Retinal pigment epithelial cell (primary cell): ENCODE data around the gene AOPEP.

Source experiments
- DNase-seq: peaks from one replicate; pipeline ENCODE4 v3.0.0-alpha.2; 2010; ENCODE audit warnings: low read depth
- H3K4me3 ChIP-seq: 2 replicates; pipeline ENCODE4 v1.5.1; 2011; ENCODE audit warnings: mild to moderate bottlenecking, low read length, control low read depth, moderate library complexity
- CTCF ChIP-seq: conservative IDR thresholded peaks from 2 replicates; pipeline ENCODE4 v1.5.1; 2011; ENCODE audit warnings: low read depth, low read length, control low read depth, inconsistent platforms

Gene AOPEP

GRCh38 chr9:94779693-94780290 is 53.3 kb downstream of the AOPEP start:
- TF ChIP-seq CTCF: no peak
- DNase-seq: no peak
- no peak overlapping the region for H3K4me3 ChIP-seq

- DNase-seq: no peak
- no peak overlapping the region for H3K4me3 ChIP-seq
- no peak for TF ChIP-seq CTCF
Measured at GRCh38 chr9:94780516-94780950, 54.0 kb downstream of the AOPEP start.

DNA sequence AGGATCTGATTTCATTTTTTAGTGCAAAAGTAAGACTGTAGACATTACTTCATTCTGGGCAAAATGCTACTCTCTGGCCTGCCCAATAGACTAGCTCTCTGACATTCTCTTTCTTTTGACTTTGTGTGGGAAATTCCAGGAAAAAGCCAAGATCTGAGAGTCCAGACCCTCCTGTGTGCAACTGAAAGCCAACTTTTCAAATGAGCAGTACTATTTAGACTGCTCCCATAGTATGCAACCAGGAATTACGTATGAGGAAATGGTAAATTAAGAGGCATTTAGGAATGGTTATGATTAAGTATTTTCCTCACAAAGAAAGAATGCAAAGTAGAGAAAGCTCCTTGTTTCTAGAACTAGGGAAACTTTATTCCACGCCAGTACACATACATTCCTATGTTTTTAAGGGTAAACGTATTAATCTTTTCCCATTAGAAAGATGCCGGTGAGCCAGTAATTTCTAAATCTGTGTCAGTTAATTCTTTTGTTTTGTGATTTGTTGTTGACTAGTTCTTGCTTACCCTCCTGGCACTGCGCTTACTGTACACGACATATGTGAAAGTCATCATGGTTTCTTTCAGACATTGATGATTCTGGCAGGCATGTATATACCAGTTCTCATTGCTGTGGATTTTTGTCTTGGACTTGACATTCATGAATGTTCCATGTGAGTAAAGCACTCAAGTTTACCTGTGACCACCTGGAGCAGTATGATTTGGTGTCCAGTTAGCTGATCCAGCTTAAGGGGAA is 56.0 kb downstream of the AOPEP start:
- DNase-seq: no peak
- TF ChIP-seq CTCF: no peak
- H3K4me3 ChIP-seq: no peak overlapping the region

GRCh38 chr9:94783102-94783682 is 56.7 kb downstream of the AOPEP start:
- H3K4me3 ChIP-seq: no peak overlapping the region
- TF ChIP-seq CTCF: peak; percentile 79
- DNase-seq: peak; percentile 61

DNA sequence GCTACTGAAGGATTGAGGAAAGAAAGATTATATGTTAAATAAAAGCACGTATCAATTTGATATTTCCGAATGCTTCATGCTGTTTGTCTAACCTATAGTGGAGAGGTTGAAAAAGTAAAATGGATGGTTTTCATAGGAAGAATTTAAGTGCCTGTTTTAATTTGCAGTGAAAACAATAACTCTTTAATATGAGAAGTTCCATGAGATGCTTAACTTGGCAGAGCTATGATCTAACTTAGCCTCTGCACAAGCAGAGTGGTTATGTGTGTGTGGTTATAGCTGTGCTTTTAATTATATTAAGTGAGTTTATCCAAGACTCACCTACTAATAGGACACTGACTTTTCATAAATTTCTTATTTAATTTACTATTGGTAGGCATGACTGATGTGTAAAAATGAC is 57.4 kb downstream of the AOPEP start:
- TF ChIP-seq CTCF: no peak
- no peak for DNase-seq

GRCh38 chr9:94785215-94786169 is 59.0 kb downstream of the AOPEP start:
- DNase-seq: no peak
- no peak overlapping the region for H3K4me3 ChIP-seq
- no peak for TF ChIP-seq CTCF

More for the DNA sequence above, 57.4 kb downstream of the AOPEP start:
- no peak overlapping the region for H3K4me3 ChIP-seq
